Stomach (tissue), 4 donors: Measurements from ENCODE around the gene TMEM200B.

Experiments used
- CTCF ChIP-seq, 7 experiments: fragments of 450-650 bp in 4 of 7; fragments of 200-600 bp in 3 of 7; sonication (generic) in 3 of 7; IDR thresholded peaks; one replicate each; pipeline ENCODE4 v1.5.1; 2016 to 2019; ENCODE audit warnings: antibody characterized with exemption in 7 of 7, control low read depth in 2 of 7, mild to moderate bottlenecking in 1 of 7
- EP300 ChIP-seq: sonication (generic); formaldehyde crosslinking; IDR thresholded peaks from one replicate; pipeline ENCODE4 v1.6.1; 2017; ENCODE audit warnings: antibody characterized with exemption
- POLR2A ChIP-seq, 4 donors: fragments of 450-650 bp; IDR thresholded peaks; one replicate each; pipeline ENCODE4 v1.6.1; 2016; ENCODE audit warnings: antibody characterized with exemption in 4 of 4, control low read depth in 2 of 4, mild to moderate bottlenecking in 1 of 4, moderate library complexity in 1 of 4
- POLR2AphosphoS5 ChIP-seq, 3 donors: sonication (generic); formaldehyde crosslinking; IDR thresholded peaks; one replicate each; pipeline ENCODE4 v1.6.1; 2016; ENCODE audit warnings: antibody characterized with exemption in 3 of 3

GRCh38 chr1:29162025-29162424 is 38.3 kb upstream of the TMEM200B start:
- TF ChIP-seq CTCF (IDR thresholded peaks at IDR 0.05) = no peak
- TF ChIP-seq EP300 = no peak
- TF ChIP-seq POLR2A (IDR thresholded peaks at IDR 0.05) = no peak
- TF ChIP-seq POLR2AphosphoS5 (IDR thresholded peaks at IDR 0.05) = no peak
